ES-I3 (cell line): ENCODE measurements around the gene CEACAM1.
"Not testable (repeated sequence)": the region's sequence is repeated elsewhere in the genome, so short reads cannot be mapped to it uniquely, and the experiment has no call there.

Experiments
- H3K36me3 ChIP-seq: 2 replicates; pipeline ENCODE4 v1.6.1; 2013; ENCODE audit warnings: mild to moderate bottlenecking, low read length, control low read depth, moderate library complexity; ENCODE audit not compliant: insufficient read depth
- H3K4me1 ChIP-seq: 2 replicates; pipeline ENCODE4 v1.6.1; 2013; ENCODE audit warnings: mild to moderate bottlenecking, control low read depth, low read length; ENCODE audit not compliant: insufficient read depth
- H3K9ac ChIP-seq: 2 replicates; pipeline ENCODE4 v1.6.1; 2013; ENCODE audit warnings: low read depth, mild to moderate bottlenecking, low read length, moderate library complexity
- H3K9me3 ChIP-seq: 2 replicates; pipeline ENCODE4 v1.6.1; 2013; ENCODE audit warnings: mild to moderate bottlenecking, low read length, moderate library complexity; ENCODE audit not compliant: control insufficient read depth, insufficient read depth

The CEACAM1 gene

GRCh38 chr19:42555317-42555716 is 27.0 kb upstream of the CEACAM1 start:
- Histone ChIP-seq H3K9ac (no peak overlapping the region), H3K36me3 (no peaks in the 10 kb centered on the region), H3K9me3 (peaks cover 6% of the 10 kb centered on the region), H3K4me1 (peaks cover 31% of the 10 kb centered on the region)

GRCh38 chr19:42554046-42554575 is 25.8 kb upstream of the CEACAM1 start:
- Histone ChIP-seq H3K9ac (no peak overlapping the region), H3K4me1 (peaks cover 21% of the 10 kb centered on the region), H3K36me3 (no peaks in the 10 kb centered on the region), H3K9me3 (peaks cover 7% of the 10 kb centered on the region)

- Histone ChIP-seq H3K4me1 (peaks cover 15% of the 10 kb centered on the region), H3K9ac (no peak overlapping the region)
These were observed 25.2 kb upstream of the CEACAM1 start for GRCh38 chr19:42553292-42554045.

GRCh38 chr19:42552086-42553065 is 24.1 kb upstream of the CEACAM1 start:
- H3K9me3 ChIP-seq, result peaks cover 7% of the 10 kb centered on the region
- no peak overlapping the region for H3K9ac ChIP-seq
- no peaks in the 10 kb centered on the region for H3K36me3 ChIP-seq
- peaks cover 11% of the 10 kb centered on the region for H3K4me1 ChIP-seq

More at GRCh38 chr19:42553292-42554045, 25.2 kb upstream of the CEACAM1 start:
- H3K36me3 ChIP-seq, result no peaks in the 10 kb centered on the region
- peaks cover 7% of the 10 kb centered on the region for H3K9me3 ChIP-seq

- not testable (repeated sequence) for H3K36me3 ChIP-seq, H3K9ac ChIP-seq, H3K4me1 ChIP-seq, H3K9me3 ChIP-seq
These were observed 22.2 kb upstream of the CEACAM1 start for GRCh38 chr19:42550521-42550920.

- not testable (repeated sequence) for H3K4me1 ChIP-seq, H3K36me3 ChIP-seq, H3K9me3 ChIP-seq, H3K9ac ChIP-seq
These were observed 20.8 kb upstream of the CEACAM1 start for GRCh38 chr19:42549067-42549466.

GRCh38 chr19:42548552-42548951 is 20.3 kb upstream of the CEACAM1 start:
- Histone ChIP-seq H3K9ac (no peak overlapping the region), H3K36me3 (no peaks in the 10 kb centered on the region), H3K9me3 (peaks cover 7% of the 10 kb centered on the region), H3K4me1 (no peaks in the 10 kb centered on the region)

- H3K9ac ChIP-seq, result no peak overlapping the region
- H3K9me3 ChIP-seq, result peaks cover 7% of the 10 kb centered on the region
- H3K4me1 ChIP-seq, result no peaks in the 10 kb centered on the region
- no peaks in the 10 kb centered on the region for H3K36me3 ChIP-seq
These were observed 19.6 kb upstream of the CEACAM1 start for GRCh38 chr19:42547929-42548328.

GRCh38 chr19:42546831-42547500 is 18.7 kb upstream of the CEACAM1 start:
- Histone ChIP-seq H3K9ac (no peak overlapping the region), H3K36me3 (no peaks in the 10 kb centered on the region), H3K9me3 (peaks cover 7% of the 10 kb centered on the region), H3K4me1 (no peaks in the 10 kb centered on the region)

GRCh38 chr19:42544146-42544545 is 15.9 kb upstream of the CEACAM1 start:
- no peak overlapping the region for H3K9ac ChIP-seq
- peaks cover 10% of the 10 kb centered on the region for H3K4me1 ChIP-seq
- no peaks in the 10 kb centered on the region for H3K9me3 ChIP-seq
- no peaks in the 10 kb centered on the region for H3K36me3 ChIP-seq

- Histone ChIP-seq H3K9ac (no peak overlapping the region), H3K9me3 (no peaks in the 10 kb centered on the region), H3K36me3 (no peaks in the 10 kb centered on the region), H3K4me1 (peaks cover 13% of the 10 kb centered on the region)
These were observed 14.5 kb upstream of the CEACAM1 start for GRCh38 chr19:42542791-42543190.

GRCh38 chr19:42540071-42540553 is 11.8 kb upstream of the CEACAM1 start:
- Histone ChIP-seq H3K4me1 (peaks cover 13% of the 10 kb centered on the region), H3K36me3 (no peaks in the 10 kb centered on the region), H3K9me3 (no peaks in the 10 kb centered on the region), H3K9ac (no peak overlapping the region)

GRCh38 chr19:42538841-42539709 is 10.8 kb upstream of the CEACAM1 start:
- Histone ChIP-seq H3K9ac (no peak overlapping the region), H3K4me1 (peaks cover 15% of the 10 kb centered on the region), H3K36me3 (no peaks in the 10 kb centered on the region), H3K9me3 (no peaks in the 10 kb centered on the region)
